Stimulated activated CD8-positive, alpha-beta memory T cell treated with anti-CD3 and anti-CD28 coated beads, Interleukin-12 subunit alpha, Interleukin-12 subunit beta, amount 100 ng/mL, for 1 hour (primary cell): ENCODE data around the gene CTPS1.

Experiments used
- DNase-seq: peaks from one replicate; pipeline ENCODE4 v3.0.0-alpha.2; 2020; ENCODE audit warnings: low read depth

CTPS1 gene

DNA sequence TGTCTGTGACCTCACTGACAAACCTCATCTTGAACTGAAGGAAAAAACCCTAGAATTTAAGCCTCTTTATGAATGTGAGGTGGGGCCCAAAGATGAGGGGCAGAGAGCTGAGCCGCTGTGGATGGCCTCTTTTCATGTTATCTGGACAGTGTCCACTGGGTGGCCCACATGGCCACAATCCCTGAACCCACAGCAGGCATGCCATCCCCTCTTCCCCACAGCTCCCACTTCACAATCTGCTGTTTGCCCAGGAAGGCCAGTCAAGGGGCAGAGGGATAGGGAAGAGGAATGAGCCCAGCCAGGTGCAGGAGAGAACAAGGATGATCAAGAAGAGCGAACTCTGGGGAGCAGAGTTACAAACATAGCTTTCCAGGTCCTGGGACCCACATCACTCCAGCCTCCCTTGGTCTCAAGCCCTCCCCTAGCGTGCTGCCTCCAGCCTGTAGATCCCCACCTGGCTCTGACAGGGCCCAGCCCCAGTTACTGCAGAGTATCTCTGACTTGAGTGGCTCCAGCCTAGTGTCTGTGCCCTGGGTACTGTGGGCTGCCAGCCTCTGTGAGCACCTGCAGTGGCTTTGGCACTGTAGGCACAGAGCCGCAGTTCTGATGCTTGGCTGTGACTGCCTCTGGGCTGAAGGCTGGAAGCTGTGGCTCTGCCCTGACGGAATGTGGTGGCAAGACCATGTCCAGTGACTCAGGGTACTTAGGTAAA lies 43.9 kb downstream of the CTPS1 start:
- no peak for DNase-seq

DNA sequence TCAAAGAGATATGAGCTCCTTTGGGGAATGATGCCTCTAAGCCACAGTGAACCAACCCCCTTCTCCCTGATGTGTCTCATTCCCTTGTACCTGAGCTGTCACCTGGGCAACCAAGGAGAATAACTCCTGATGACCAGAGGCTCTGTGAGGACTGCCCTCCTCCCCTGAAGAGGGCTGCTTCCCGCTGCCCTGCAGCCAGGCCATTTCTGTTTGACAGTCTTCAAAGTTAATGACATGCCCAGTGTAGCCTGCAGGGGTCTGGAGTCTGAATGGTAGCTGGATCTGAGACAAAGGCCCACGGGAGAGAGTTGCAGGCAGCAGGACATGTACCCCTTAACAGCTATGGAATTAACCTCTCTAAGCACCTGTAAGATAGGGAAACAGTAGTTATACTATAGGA lies 45.5 kb downstream of the CTPS1 start:
- DNase-seq, result no peak

DNA sequence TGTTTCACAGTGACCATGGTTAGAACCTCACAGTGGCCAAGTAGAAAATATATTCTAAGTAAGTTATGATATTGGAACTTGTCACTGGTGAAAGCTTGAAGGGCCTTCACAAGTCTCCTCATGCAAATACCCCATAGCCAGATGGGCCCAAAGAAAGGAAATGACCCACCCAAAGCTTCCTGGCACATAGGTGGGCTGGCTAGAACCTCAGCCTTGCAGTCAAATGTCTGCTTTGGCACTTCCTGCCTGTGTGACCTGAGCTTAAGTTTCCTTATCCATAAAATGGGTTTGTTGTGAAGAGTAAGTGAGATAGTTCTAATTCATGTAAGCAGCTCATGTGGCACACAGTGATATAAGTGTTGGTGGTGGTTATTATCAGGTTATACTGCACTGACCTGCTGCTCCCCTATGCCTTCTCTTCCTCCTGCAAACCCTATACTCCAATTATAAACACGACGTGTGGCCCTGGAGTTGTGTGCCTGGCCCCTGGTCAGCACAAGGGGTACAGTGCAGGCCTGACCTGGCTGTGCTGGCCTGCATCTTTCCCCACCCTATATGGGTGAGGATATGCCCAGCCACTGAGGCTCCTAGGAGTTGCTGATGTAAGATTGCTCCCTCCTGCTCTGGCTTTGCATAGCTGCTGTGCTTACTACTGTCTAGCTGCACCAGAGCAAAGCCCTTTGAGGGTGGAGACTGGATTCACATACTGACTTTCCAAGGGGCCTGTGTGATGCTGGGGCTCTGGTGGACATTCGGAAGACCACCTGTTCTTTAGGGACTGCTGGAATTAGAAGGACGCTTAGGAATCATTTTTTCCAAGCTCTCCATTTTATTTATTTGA lies 46.7 kb downstream of the CTPS1 start:
- DNase-seq, result no peak

DNA sequence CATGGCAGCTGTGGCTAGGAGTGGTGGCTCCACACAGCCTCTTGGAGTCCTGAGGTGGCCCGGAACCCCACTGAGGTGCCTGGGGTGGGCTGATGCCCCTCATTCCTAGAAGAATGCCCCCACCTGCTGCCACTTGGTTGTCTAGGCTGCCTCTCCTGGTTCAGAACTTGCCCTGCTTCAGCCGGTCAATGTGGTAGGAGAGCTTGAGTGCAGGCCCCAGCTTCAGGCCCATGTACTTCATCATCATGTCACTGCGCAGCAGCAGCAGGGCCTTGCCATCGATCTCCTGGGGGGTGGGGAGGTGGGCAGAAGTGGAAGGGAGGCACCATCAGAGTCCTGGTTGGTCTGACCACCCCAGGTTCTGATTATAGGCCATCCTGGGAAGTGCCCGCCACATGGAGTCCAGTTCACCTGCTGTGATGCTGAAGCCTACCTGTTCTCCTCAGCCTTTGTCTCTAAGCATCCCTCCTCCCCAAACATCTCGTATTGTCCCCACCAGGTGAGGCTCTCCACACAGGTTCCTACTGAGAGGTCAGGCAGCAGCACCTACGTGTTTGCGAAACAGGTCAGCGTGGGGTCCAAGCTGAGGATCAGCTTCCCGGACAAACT lies 48.6 kb downstream of the CTPS1 start:
- no peak for DNase-seq

- no peak for DNase-seq
Observed at GRCh38 chr1:41030872-41031616, 51.5 kb downstream of the CTPS1 start.

DNA sequence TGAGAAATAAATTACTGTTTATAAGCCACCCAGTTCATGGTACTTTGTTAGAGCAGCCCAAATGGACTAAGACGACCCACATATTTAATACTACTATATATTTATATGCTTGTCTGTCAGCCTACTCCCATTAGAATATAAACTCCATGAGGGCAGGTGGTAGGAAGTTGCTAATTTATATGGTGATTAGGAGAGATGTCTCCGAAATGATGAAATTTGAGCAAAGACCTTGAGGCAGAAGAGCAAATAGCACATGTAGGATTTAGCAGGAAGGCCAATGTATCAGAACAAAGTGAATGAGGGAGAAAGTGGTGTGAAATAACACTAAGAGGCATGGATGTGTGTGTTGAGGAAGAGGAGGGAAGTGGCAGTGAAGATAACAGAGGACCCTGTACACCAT lies 52.7 kb downstream of the CTPS1 start:
- no peak for DNase-seq

GRCh38 chr1:41033272-41033671 lies 53.8 kb downstream of the CTPS1 start:
- no peak for DNase-seq

- no peak for DNase-seq
Observed at GRCh38 chr1:41037116-41037903, 57.8 kb downstream of the CTPS1 start.

DNA sequence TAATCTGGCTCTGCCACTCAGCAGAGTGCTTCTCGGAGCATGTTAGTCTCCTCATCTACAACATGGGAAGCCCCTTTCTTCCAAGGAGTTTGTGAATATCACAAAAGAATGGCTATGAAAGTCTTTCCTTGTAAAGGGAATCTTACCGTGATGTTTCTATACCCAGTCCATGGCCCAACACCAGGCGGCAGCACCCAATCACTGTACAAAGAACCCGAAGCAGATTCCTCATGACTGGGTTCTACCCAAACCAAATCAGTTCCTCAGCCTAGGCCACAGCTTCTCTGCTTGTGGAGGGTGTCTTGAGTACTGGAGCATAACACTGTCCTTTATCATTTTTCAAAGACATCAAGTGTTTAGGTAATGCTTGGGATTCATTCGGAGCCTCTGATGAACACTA lies 58.6 kb downstream of the CTPS1 start:
- DNase-seq, result no peak

GRCh38 chr1:41041614-41042270 lies 62.2 kb downstream of the CTPS1 start:
- no peak for DNase-seq

DNA sequence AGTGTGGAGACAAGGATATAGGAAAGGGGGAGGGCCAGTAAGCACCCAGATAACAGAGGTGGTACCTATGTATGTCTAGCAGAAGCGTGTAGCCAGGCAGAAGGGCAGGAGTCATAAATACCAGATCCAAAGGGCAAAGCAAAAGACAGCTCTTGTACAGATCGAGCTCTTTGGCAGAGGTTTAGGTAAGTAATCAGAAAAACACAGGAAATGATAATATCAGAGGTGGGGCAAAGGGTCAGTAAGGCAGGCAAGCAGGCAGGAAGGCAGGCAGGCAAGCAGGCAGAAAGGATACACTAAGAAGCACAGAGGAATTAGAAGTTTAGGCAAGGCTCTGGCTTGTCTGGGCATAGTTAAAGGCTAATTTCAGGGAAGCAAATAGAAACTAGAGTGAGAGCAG lies 64.7 kb downstream of the CTPS1 start:
- DNase-seq, result no peak

GRCh38 chr1:41045740-41046139 lies 66.2 kb downstream of the CTPS1 start:
- DNase-seq, result no peak

DNA sequence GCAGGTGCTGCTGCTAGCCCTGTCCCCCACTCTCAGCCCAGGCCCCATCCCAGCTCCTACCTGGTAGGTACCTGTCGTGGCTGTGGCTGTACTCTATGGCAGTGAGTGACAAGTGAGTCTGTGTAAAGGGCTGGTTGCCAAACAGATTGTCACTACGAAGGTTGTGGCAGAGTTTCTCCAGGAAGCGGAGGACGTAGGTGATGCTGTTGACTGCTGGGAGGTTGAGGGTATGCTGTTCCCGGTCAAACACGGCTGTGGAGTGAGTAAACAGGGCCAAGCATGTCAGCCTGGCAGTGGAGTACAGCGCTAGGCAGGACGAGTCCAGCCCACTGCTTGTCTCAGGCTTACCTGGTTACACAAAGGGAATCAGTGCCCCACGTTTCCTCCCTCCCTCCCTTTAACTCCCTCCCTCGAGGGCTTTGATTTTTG lies 66.9 kb downstream of the CTPS1 start:
- DNase-seq, result no peak

DNA sequence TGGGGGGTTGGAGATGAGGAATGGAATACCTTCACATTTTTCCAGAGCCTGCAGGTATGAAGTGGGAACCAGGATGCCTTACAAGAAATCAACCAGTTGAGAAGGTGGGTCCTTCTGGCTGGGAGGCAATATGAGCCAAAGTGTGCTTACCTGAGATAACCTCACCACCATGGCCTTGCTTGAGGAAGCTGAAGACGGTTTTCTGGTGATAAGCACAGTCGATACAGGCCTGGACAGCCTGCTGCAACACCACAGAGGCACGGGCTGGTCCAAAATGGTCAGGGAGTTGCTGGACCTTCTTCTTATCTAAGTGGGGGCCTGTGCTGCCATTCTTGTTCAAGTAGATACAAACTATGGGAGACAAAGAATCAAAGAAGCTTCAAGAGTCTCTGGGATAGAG lies 69.0 kb downstream of the CTPS1 start:
- DNase-seq, result no peak

DNA sequence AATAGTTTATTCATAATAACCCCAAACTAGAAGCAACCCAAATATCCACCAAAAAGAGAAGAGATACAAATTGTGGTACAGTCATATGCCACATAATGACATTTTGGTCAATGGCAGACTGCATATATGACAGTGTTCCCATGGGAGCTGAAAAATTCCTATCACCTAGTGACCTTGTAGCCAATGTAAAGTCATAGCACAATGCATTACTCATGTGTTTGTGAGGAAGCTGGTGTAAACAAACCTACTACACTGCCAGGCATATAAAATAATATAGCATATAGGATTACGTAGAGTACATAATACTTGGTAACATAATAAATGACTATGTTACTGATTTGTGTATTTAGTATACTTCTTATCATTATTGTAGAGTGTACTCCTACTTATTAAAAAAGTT lies 71.5 kb downstream of the CTPS1 start:
- no peak for DNase-seq

DNA sequence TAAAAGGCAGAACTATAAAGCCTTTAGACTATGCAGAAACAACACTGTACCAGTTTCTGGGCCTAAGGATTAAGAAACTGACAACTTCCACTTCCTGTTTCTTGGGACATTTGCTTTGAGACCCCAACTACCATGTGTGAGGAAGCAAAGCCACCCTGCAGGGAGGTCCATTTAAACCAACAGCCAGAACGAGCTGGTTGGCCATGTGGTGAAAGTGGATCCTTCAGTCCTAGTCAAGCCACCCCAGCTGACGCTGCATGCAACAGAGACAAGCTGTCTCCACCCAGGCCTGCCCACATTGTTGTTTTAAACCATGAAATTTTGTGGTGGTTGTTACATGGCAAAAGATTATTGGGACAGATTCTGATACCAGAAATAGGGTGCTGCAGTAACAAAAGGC lies 73.8 kb downstream of the CTPS1 start:
- no peak for DNase-seq

DNA sequence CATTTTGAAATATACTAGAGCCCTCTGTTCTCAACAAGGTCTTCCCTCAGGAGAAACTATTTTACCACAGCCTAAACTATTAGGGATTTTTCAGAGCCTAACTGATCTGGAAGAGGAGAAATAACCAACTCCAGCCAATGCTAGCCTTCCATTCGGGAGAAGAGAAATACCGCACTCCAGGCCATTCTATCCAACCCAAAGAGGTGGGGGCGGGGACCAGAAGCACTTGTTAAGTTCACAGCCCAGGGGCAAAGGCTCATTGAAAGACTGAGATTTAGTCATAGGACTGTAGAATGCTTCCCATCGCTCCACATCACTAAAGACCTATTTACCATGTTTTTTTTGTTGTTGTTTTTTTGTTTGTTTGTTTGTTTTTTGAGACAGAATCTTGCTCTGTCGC lies 77.4 kb downstream of the CTPS1 start:
- no peak for DNase-seq
